C4-2B (cell line): ENCODE results near the gene JAZF1.

ENCODE experiments used
- H3K27ac ChIP-seq: fragments of 450-650 bp; 2 replicates; pipeline ENCODE4 v1.5.1; 2017
- CTCF ChIP-seq: fragments of 450-650 bp; conservative IDR thresholded peaks from 2 replicates; pipeline ENCODE4 v1.5.1; 2017; ENCODE audit warnings: mild to moderate bottlenecking
- ZFX ChIP-seq: fragments of 450-650 bp; IDR thresholded peaks from 2 replicates; pipeline ENCODE4 v1.6.1; 2017

JAZF1 gene

GRCh38 chr7:28126410-28127041, 54.1 kb downstream of the JAZF1 start:
- TF ChIP-seq ZFX (no peak), CTCF (no peak)
- H3K27ac ChIP-seq, result no peak overlapping the region

DNA sequence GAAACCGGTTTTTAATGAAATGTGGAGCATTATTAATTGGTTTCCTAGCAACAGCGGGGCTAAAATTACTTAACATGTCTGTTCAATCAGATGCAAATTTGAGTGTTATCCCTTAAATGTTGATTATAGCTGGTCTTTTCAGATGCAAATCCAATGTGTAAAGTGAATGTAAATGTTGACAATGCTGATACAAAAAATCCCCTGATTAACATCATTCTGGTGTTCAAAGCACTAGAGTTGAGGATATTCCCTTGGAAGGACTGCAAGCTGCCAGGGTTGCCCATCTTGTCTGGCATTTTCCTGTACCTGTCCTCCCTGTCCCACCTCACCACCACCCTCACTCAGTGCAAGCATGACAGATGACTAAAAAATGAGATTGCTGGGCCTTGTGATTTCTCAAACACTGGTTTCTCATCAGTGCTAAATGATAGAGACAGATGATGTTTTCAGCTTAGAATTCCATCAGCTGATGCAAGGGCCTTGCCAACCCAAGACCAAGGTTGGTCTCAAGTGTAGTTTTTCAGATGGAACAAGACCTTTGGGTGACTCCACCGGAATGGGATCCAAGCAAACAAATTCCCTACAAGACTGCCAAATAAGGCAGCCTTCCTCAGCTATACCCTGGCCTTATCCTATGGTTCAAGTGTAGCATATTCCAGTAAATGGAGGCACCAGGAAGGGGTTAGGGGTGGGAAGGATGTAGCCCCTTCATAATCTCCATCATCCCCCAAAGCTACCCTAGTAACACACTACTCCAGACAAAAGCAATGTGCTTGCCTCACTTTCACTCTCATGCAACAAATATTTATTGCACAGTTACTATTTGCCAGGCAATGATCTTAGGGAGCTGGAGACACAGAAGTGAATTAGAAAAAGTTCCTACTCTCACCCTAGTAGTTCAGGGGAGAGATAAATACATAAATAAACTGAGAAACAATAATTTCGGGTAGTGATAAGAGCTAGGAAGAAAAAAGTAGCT, 54.9 kb downstream of the JAZF1 start:
- H3K27ac ChIP-seq, result no peak overlapping the region
- TF ChIP-seq CTCF, result no peak
- no peak for TF ChIP-seq ZFX

- H3K27ac ChIP-seq, result no peak overlapping the region
- TF ChIP-seq ZFX (no peak), CTCF (no peak)
These were observed 56.2 kb downstream of the JAZF1 start for GRCh38 chr7:28124413-28124812.

DNA sequence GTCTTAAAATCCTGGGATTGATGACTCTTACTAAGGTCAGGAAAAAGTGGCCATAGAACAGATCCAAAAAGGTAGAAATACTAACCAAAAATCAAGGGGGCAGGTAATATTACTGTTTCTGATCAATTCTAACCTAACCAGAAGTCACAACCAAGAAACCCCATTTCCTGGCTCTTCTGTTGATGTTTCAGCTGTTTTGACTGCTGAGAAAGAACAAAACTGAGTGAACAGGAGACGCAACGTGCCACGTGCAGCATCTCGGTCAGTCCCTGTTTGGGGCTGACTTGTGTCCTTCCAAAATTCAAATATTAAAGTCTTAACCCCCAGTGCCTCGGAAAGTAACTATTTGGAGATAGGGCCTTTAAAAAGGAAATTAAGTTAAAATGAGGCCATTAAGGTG, 56.8 kb downstream of the JAZF1 start:
- TF ChIP-seq CTCF, result no peak
- no peak for TF ChIP-seq ZFX
- no peak overlapping the region for H3K27ac ChIP-seq

- TF ChIP-seq CTCF, result no peak
- TF ChIP-seq ZFX, result no peak
- H3K27ac ChIP-seq, result no peak overlapping the region
These were observed 59.1 kb downstream of the JAZF1 start for GRCh38 chr7:28121496-28121895.

- no peak overlapping the region for H3K27ac ChIP-seq
- TF ChIP-seq ZFX (no peak), CTCF (no peak)
These were observed 64.6 kb downstream of the JAZF1 start for GRCh38 chr7:28116041-28116440.

DNA sequence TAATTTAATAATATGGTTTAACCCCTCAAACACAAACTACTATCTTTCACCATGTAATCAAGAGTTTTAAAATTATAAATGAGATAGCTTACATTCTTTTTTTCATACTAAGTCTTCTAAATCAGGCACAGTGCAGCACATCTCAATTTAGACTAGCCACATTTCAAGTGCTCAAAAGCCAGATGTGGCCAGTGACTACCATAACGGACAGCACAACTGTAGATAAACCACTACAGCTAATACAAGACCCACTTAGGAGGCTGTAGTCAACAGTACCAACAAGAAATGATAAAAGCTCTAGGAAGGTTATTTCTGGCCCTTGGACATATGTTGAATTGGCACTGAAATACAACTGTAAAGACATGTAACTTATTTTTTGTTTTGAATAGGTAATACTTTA, 65.3 kb downstream of the JAZF1 start:
- no peak for TF ChIP-seq ZFX
- TF ChIP-seq CTCF, result no peak

More for the DNA sequence above, 65.3 kb downstream of the JAZF1 start:
- no peak overlapping the region for H3K27ac ChIP-seq
